Thyroid gland (tissue), 4 donors: ENCODE data around the gene PLAC8. TPM values are rescaled to one million over a fixed set of nuclear protein-coding genes. Genes with fewer than 3 reads are reported as not detected.
A peak's percentile ranks its signal among the peaks of the same experiment; 100 is the strongest.
"Not testable (repeated sequence)": the region's sequence is repeated elsewhere in the genome, so short reads cannot be mapped to it uniquely, and the experiment has no call there.

ENCODE experiments used
- DNase-seq, 2 donors: peaks; one replicate each; pipeline ENCODE4 v3.0.0-alpha.2; 2019
- H3K27ac ChIP-seq, 3 donors: fragments of 200-600 bp; sonication (generic); 1 replicate in 2 of 3; 2 replicates in 1 of 3; pipeline ENCODE4 v1.5.1; 2016 to 2019; ENCODE audit warnings: mild to moderate bottlenecking in 1 of 3, moderate library complexity in 1 of 3
- H3K27me3 ChIP-seq: fragments of 200-600 bp; sonication (generic); one replicate; pipeline ENCODE4 v1.5.1; 2019
- H3K36me3 ChIP-seq, 2 donors: fragments of 200-600 bp; sonication (generic); one replicate each; pipeline ENCODE4 v1.5.1; 2016 to 2019
- H3K4me1 ChIP-seq, 2 donors: fragments of 200-600 bp; sonication (generic); one replicate each; pipeline ENCODE4 v1.5.1; 2017 to 2019
- H3K4me3 ChIP-seq, 3 donors: fragments of 200-600 bp; sonication (generic); replicated peaks in 1 of 3; 1 replicate in 2 of 3; 2 replicates in 1 of 3; pipeline ENCODE4 v1.5.1; 2016; ENCODE audit warnings: mild to moderate bottlenecking in 1 of 3
- H3K9me3 ChIP-seq: fragments of 200-600 bp; sonication (generic); one replicate; pipeline ENCODE4 v1.5.1; 2017
- POLR2A ChIP-seq, 2 donors: fragments of 450-650 bp; IDR thresholded peaks; one replicate each; pipeline ENCODE4 v1.6.1; 2017; ENCODE audit warnings: antibody characterized with exemption in 2 of 2, mild to moderate bottlenecking in 2 of 2, moderate library complexity in 1 of 2
- WGBS, 2 donors: methylation state at CpG; one replicate each; pipeline ENCODE4 v1.1.5; 2017; 5-methylcytosine and 5-hydroxymethylcytosine counted together
- intact Hi-C: fragments of 100-400 bp; cut with DNase I; formaldehyde crosslinking; loops from one replicate; pipeline ENCODE4 v1.15.1; 2023
- total RNA-seq, 4 donors: library from RNA; depleted of rRNA; stranded (reverse); fragments of >200 nt; gene quantifications; one replicate each; pipeline ENCODE4 v1.2.3, GENCODE V29; 2016
- TF ChIP-seq, protein P1 (sequence below), 6 experiments: fragments of 200-600 bp in 3 of 6; fragments of 450-650 bp in 3 of 6; sonication (generic) in 3 of 6; IDR thresholded peaks; one replicate each; pipeline ENCODE4 v1.5.1; 2016 to 2019; ENCODE audit warnings: antibody characterized with exemption in 6 of 6, mild to moderate bottlenecking in 2 of 6, inconsistent platforms in 1 of 6, moderate library complexity in 1 of 6

Gene PLAC8
- total RNA-seq, 4 donors from 2014 or later = 0.44 to 3.7 (median 2.0) TPM

DNA sequence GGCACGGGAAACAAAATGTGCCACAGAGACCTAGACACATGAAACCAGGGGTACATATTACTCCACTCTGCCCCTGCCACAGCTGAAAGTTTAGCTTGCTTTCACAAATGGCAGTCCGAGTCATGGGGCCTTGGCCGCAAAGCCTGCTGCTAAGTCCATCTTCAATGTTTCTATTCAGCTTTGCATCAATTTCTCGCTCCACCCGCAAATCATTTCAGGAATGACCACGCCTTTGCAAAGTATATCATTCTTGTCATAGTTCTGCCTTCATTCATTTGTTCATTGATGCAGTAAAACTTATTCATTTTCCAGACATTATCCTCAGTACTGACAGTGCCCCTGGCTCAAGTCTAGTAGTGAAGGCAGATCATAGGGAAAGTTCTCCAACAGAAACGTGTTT is 9.5 kb downstream of the PLAC8 start:
- intact Hi-C loops = loop anchor here (2.0 kb wide), 1 partner anchor 16 kb away; no protein-coding TSS in a partner anchor
- peaks cover 0 to 3% of the 10 kb centered on the region in 2 donors for H3K4me1 ChIP-seq
- no peaks in the 10 kb centered on the region for H3K36me3 ChIP-seq
- 92 to 94% methylated on average over 7 of the region's 7 CpGs for WGBS, 2 donors
- no peaks in the 10 kb centered on the region for H3K27me3 ChIP-seq
- no peaks in the 10 kb centered on the region for H3K9me3 ChIP-seq
- TF ChIP-seq, protein P1, sequence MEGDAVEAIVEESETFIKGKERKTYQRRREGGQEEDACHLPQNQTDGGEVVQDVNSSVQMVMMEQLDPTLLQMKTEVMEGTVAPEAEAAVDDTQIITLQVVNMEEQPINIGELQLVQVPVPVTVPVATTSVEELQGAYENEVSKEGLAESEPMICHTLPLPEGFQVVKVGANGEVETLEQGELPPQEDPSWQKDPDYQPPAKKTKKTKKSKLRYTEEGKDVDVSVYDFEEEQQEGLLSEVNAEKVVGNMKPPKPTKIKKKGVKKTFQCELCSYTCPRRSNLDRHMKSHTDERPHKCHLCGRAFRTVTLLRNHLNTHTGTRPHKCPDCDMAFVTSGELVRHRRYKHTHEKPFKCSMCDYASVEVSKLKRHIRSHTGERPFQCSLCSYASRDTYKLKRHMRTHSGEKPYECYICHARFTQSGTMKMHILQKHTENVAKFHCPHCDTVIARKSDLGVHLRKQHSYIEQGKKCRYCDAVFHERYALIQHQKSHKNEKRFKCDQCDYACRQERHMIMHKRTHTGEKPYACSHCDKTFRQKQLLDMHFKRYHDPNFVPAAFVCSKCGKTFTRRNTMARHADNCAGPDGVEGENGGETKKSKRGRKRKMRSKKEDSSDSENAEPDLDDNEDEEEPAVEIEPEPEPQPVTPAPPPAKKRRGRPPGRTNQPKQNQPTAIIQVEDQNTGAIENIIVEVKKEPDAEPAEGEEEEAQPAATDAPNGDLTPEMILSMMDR (IDR thresholded peaks at IDR 0.05) = no peak
- no peak for TF ChIP-seq POLR2A (IDR thresholded peaks at IDR 0.05)
- DNase-seq = no peak
- no peak overlapping the region for H3K4me3 ChIP-seq
- H3K27ac ChIP-seq = no peak overlapping the region

DNA sequence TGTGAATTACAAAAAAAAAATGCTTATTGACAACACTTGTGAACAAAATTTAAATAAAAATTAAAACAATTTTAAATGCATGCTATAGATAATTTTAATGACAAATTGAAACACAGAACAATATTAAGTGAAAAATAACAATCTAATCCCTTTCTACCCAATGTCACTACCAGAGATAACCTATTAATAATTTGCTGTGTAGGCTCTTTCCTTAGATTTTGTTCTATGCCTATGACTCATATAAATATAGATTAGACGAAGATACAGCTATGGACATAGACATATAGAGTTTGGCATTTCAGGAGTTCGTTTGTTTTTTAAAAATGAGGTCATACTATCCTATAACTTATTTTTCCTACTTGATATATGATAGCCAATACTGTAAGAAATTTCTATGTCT is 18.1 kb downstream of the PLAC8 start:
- intact Hi-C loops = no loop called here
- DNase-seq = no peak
- Histone ChIP-seq H3K4me1 (peaks cover 4% of the 10 kb centered on the region in 2 donors), H3K4me3 (no peak overlapping the region), H3K9me3 (no peaks in the 10 kb centered on the region), H3K36me3 (no peaks in the 10 kb centered on the region), H3K27ac (no peak overlapping the region), H3K27me3 (no peaks in the 10 kb centered on the region)
- TF ChIP-seq, protein P1 (IDR thresholded peaks at IDR 0.05) = no peak
- no peak for TF ChIP-seq POLR2A (IDR thresholded peaks at IDR 0.05)
- WGBS, 2 donors = 86 to 89% methylated on average over 2 of the region's 2 CpGs

DNA sequence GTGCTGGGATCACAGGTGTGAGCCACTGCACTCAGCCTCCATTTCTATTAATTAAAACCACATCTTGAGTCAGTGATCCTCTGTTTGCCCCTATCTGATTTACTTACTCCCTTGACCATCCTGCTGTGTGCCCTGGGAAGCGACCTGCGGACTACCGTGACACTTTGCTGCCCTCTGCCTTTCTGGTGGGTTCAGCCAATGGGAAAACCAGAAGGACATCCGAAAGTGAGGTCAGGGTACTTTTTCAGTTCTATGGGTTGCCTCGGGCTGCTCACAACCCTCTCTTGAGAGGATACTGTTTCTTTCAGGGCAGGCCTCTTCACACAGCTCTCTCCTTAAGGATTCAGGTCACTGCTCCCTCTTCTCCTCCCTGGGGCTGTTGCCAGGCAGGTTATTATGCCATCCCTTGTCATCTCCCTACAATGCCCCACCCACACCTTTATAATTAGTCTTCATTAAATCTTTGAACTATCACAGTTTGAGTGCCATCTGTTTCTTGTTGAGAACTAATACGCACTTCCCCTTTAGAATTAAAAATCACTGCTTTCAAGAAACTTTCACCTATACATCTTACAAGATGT is 21.4 kb downstream of the PLAC8 start:
- TF ChIP-seq POLR2A (IDR thresholded peaks at IDR 0.05) = no peak
- TF ChIP-seq, protein P1 (IDR thresholded peaks at IDR 0.05) = no peak
- H3K9me3 ChIP-seq = no peaks in the 10 kb centered on the region
- H3K36me3 ChIP-seq = no peaks in the 10 kb centered on the region
- no peak overlapping the region for H3K4me3 ChIP-seq
- H3K27ac ChIP-seq = no peak overlapping the region
- H3K27me3 ChIP-seq = no peaks in the 10 kb centered on the region
- peaks cover 4% of the 10 kb centered on the region in 2 donors for H3K4me1 ChIP-seq
- 46 to 54% methylated on average over 6 of the region's 6 CpGs for WGBS, 2 donors
- intact Hi-C loops = no loop called here
- DNase-seq = peak; percentile 55 to 64

DNA sequence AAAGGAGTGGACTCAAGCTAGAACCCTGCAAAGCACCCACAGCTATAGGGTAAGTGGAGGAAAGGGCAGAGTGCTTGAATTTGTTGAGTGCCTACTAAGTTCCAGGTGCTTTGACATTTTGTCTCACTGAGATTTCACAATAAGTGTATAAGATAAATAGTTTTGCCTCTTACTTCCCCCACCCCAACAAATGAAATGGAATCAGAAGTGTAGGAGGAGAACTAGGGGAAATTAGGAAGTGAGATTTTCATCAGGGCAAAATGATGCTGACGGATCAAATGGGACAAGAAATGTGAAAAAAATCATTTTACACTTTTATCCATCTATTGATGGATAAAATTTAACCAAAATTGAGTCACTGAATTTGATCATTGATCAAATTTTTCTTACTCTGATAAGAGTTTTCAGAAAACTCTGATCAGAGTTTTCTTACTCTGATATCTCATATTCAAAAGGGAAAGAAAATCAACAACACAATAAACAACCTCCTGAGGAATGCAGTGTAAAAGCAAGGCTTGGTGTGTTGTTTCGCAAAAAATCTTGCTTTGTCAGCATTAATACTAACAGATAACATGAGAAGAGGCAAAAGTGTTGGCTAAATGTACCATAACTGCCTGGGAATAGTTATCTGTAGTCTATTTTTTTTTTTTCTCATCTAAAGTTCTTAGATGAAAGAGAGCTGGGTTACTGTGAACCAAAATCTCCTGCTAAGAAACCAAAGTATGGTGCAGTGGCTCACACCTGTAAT is 24.9 kb downstream of the PLAC8 start:
- H3K36me3 ChIP-seq = no peaks in the 10 kb centered on the region
- intact Hi-C loops = loop anchor here (2.0 kb wide), 1 partner anchor 15 kb away; no protein-coding TSS in a partner anchor
- no peak for DNase-seq
- no peak overlapping the region for H3K4me3 ChIP-seq
- H3K27me3 ChIP-seq = no peaks in the 10 kb centered on the region
- no peaks in the 10 kb centered on the region for H3K9me3 ChIP-seq
- H3K4me1 ChIP-seq = peaks cover 4 to 9% of the 10 kb centered on the region in 2 donors
- TF ChIP-seq, protein P1 (IDR thresholded peaks at IDR 0.05) = no peak
- no peak for TF ChIP-seq POLR2A (IDR thresholded peaks at IDR 0.05)
- no peak overlapping the region for H3K27ac ChIP-seq
- 89 to 94% methylated on average over 2 of the region's 2 CpGs for WGBS, 2 donors

DNA sequence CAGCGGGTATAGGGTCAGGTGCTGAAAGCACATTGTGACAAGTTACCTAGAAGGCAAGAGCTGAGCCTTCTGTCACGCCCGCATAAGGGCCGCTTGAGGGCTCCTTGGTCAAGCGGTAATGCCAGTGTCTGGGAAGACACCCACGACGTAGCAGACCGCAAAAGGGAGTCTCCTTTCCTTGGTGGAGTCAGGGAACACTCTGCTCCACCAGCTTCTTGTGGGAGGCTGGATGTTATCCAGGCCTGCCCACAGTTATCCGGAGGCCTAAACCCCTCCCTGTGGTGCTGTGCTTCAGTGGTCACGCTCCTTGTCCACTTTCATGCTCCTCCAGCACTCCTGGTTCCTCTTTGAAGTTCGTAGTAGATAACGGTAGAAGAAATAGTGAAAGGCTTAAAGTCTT is 29.6 kb downstream of the PLAC8 start:
- intact Hi-C loops = not testable (repeated sequence)
- 58 to 70% methylated on average over 12 of the region's 12 CpGs for WGBS, 2 donors
- peak; percentile 21 to 46 for DNase-seq

More for the DNA sequence above, 29.6 kb downstream of the PLAC8 start:
- H3K36me3 ChIP-seq, H3K9me3 ChIP-seq, H3K4me1 ChIP-seq, H3K27me3 ChIP-seq, H3K27ac ChIP-seq, H3K4me3 ChIP-seq: not testable (repeated sequence)
